Suprapubic skin (tissue), 4 donors: ENCODE results near the gene CD209. TPM values are rescaled to one million over a fixed set of nuclear protein-coding genes. Genes with fewer than 3 reads are reported as not detected.
"Not testable (repeated sequence)": the region's sequence is repeated elsewhere in the genome, so short reads cannot be mapped to it uniquely, and the experiment has no call there.

Experiments used
- DNase-seq, 2 donors: peaks; one replicate each; pipeline ENCODE4 v3.0.0-alpha.2; 2019; ENCODE audit warnings: low spot score in 2 of 2
- H3K27ac ChIP-seq: fragments of 200-600 bp; sonication (generic); one replicate; pipeline ENCODE4 v1.5.1; 2019
- H3K27me3 ChIP-seq: fragments of 200-600 bp; sonication (generic); one replicate; pipeline ENCODE4 v1.5.1; 2019
- H3K36me3 ChIP-seq: fragments of 200-600 bp; sonication (generic); one replicate; pipeline ENCODE4 v1.5.1; 2019
- H3K4me1 ChIP-seq: fragments of 200-600 bp; sonication (generic); one replicate; pipeline ENCODE4 v1.5.1; 2019
- H3K4me3 ChIP-seq: fragments of 200-600 bp; sonication (generic); one replicate; pipeline ENCODE4 v1.5.1; 2019; ENCODE audit warnings: mild to moderate bottlenecking
- H3K9me3 ChIP-seq: fragments of 200-600 bp; sonication (generic); one replicate; pipeline ENCODE4 v1.5.1; 2019
- CTCF ChIP-seq, 2 donors: fragments of 200-600 bp in 1 of 2; fragments of 450-650 bp in 1 of 2; sonication (generic) in 1 of 2; IDR thresholded peaks; one replicate each; pipeline ENCODE4 v1.5.1; 2016 to 2019; ENCODE audit warnings: antibody characterized with exemption in 2 of 2, mild to moderate bottlenecking in 1 of 2, moderate library complexity in 1 of 2
- EP300 ChIP-seq: sonication (generic); formaldehyde crosslinking; IDR thresholded peaks from one replicate; pipeline ENCODE4 v1.6.1; 2017; ENCODE audit warnings: antibody characterized with exemption
- POLR2A ChIP-seq, 2 donors: fragments of 450-650 bp; IDR thresholded peaks; one replicate each; pipeline ENCODE4 v1.6.1; 2017; ENCODE audit warnings: antibody characterized with exemption in 2 of 2, mild to moderate bottlenecking in 2 of 2, moderate library complexity in 2 of 2
- POLR2AphosphoS5 ChIP-seq, 3 donors: sonication (generic); formaldehyde crosslinking; IDR thresholded peaks; one replicate each; pipeline ENCODE4 v1.6.1; 2017; ENCODE audit warnings: antibody characterized with exemption in 3 of 3
- WGBS: methylation state at CpG from one replicate; pipeline ENCODE4 v1.1.5; 2018; 5-methylcytosine and 5-hydroxymethylcytosine counted together
- total RNA-seq, 4 donors: library from RNA; depleted of rRNA; stranded (reverse); fragments of >200 nt; gene quantifications; one replicate each; pipeline ENCODE4 v1.1.0, GENCODE V29; 2016

Gene CD209
- 1 to 10 TPM in 1 of 4 donors, under 1 TPM in 3; 0.16 to 1.6 (median 0.50) TPM for total RNA-seq

GRCh38 chr19:7746903-7747884 is at the start of gene CD209:
Gene CD209 (minus strand): TSS chr19:7747534. CDS start chr19:7747511, 23 bp downstream.
- no peaks in the 10 kb centered on the region for H3K36me3 ChIP-seq
- no peaks in the 10 kb centered on the region for H3K9me3 ChIP-seq
- 74% methylated on average over 7 of the region's 7 CpGs for WGBS
- no peaks in the 10 kb centered on the region for H3K4me1 ChIP-seq
- no peak within 1 kb of the TSS for H3K4me3 ChIP-seq
- H3K27ac ChIP-seq: no peak within 1 kb of the TSS
- peaks cover 28% of the 10 kb centered on the region for H3K27me3 ChIP-seq
- TF ChIP-seq EP300 (no peak), POLR2A (IDR thresholded peaks at IDR 0.05) (no peak), POLR2AphosphoS5 (IDR thresholded peaks at IDR 0.05) (no peak)
- DNase-seq: no peak

GRCh38 chr19:7795555-7796161 is 48.3 kb upstream of the CD209 start:
- TF ChIP-seq EP300 (no peak), POLR2A (IDR thresholded peaks at IDR 0.05) (no peak), POLR2AphosphoS5 (IDR thresholded peaks at IDR 0.05) (no peak), CTCF (IDR thresholded peaks at IDR 0.05) (no peak)
- Histone ChIP-seq H3K36me3 (no peaks in the 10 kb centered on the region), H3K27ac (no peak overlapping the region), H3K4me3 (no peak overlapping the region), H3K4me1 (peaks cover 16% of the 10 kb centered on the region), H3K27me3 (peaks cover 15% of the 10 kb centered on the region), H3K9me3 (no peaks in the 10 kb centered on the region)
- DNase-seq: no peak
- 83% methylated on average over 8 of the region's 8 CpGs for WGBS

- 86% methylated on average over 3 of the region's 3 CpGs for WGBS
These were observed 46.2 kb upstream of the CD209 start for GRCh38 chr19:7793493-7793892.

GRCh38 chr19:7792701-7793100 is 45.4 kb upstream of the CD209 start:
- H3K27ac ChIP-seq, H3K9me3 ChIP-seq, DNase-seq, H3K36me3 ChIP-seq, H3K4me3 ChIP-seq: not testable (repeated sequence)
- H3K27me3 ChIP-seq: peaks cover 38% of the 10 kb centered on the region
- H3K4me1 ChIP-seq: peaks cover 17% of the 10 kb centered on the region
- WGBS: 65% methylated on average over 6 of the region's 7 CpGs

More at GRCh38 chr19:7793493-7793892, 46.2 kb upstream of the CD209 start:
- no peak for DNase-seq
- Histone ChIP-seq H3K36me3 (no peaks in the 10 kb centered on the region), H3K4me1 (peaks cover 13% of the 10 kb centered on the region), H3K27me3 (peaks cover 34% of the 10 kb centered on the region), H3K4me3 (no peak overlapping the region), H3K9me3 (no peaks in the 10 kb centered on the region), H3K27ac (no peak overlapping the region)
- no peak for TF ChIP-seq POLR2AphosphoS5 (IDR thresholded peaks at IDR 0.05)

GRCh38 chr19:7792281-7792680 is 44.9 kb upstream of the CD209 start:
- no peak for TF ChIP-seq CTCF (IDR thresholded peaks at IDR 0.05)
- no peak for TF ChIP-seq POLR2AphosphoS5 (IDR thresholded peaks at IDR 0.05)
- no peak for TF ChIP-seq EP300
- no peak for TF ChIP-seq POLR2A (IDR thresholded peaks at IDR 0.05)
- Histone ChIP-seq H3K27me3 (peaks cover 40% of the 10 kb centered on the region), H3K27ac (no peak overlapping the region), H3K36me3 (no peaks in the 10 kb centered on the region), H3K4me1 (peaks cover 17% of the 10 kb centered on the region), H3K9me3 (no peaks in the 10 kb centered on the region), H3K4me3 (no peak overlapping the region)
- WGBS: 21% methylated on average over 7 of the region's 7 CpGs
- DNase-seq: no peak

- Histone ChIP-seq H3K27ac (no peak overlapping the region), H3K4me1 (peaks cover 17% of the 10 kb centered on the region), H3K4me3 (no peak overlapping the region), H3K27me3 (peaks cover 48% of the 10 kb centered on the region), H3K36me3 (no peaks in the 10 kb centered on the region), H3K9me3 (no peaks in the 10 kb centered on the region)
- 93% methylated on average over 6 of the region's 14 CpGs for WGBS
- TF ChIP-seq CTCF (IDR thresholded peaks at IDR 0.05): no peak
- TF ChIP-seq POLR2A (IDR thresholded peaks at IDR 0.05): no peak
- TF ChIP-seq POLR2AphosphoS5 (IDR thresholded peaks at IDR 0.05): no peak
- TF ChIP-seq EP300: no peak
- DNase-seq: no peak
These were observed 43.1 kb upstream of the CD209 start for GRCh38 chr19:7790416-7790815.
